ENCODE measurements around the gene ARHGAP24.

ARHGAP24 gene

DNA sequence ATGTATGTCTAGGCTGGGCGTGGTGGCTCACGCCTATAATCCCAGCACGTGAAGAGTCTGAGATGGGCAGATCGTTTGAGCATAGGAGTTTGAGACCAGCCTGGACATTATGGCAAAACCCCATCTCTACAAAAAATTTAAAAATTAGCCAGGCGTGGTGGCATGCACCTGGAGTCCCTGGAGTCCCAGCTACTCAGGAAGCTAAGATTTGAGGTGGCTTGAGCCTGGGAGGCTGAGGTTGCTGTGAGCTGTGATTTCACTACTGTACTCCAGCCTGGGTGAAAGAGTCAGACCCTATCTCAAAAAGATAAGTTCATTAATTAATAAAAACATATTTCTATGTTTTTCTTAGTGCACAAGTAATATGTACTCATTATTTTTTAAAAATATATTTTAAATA, 238.1 kb downstream of the ARHGAP24 start:
- Histone ChIP-seq H3K27me3 (ENCODE audit: insufficient read depth, low read length) (no peaks in the 10 kb centered on the region), H3K9me3 (ENCODE audit: insufficient read depth, low read depth, low read length) (no peaks in the 10 kb centered on the region), H3K36me3 (ENCODE audit: insufficient read depth, low read length) (no peaks in the 10 kb centered on the region), H3K4me3 (ENCODE audit: low read length) (no peak overlapping the region), H3K27ac (ENCODE audit: low read depth, low read length) (no peak overlapping the region), H3K9ac (ENCODE audit: low read depth, low read length) (no peak overlapping the region), H3K4me1 (ENCODE audit: insufficient read depth, low read length) (no peaks in the 10 kb centered on the region)
- WGBS: 93% methylated on average over 5 of the region's 5 CpGs

DNA sequence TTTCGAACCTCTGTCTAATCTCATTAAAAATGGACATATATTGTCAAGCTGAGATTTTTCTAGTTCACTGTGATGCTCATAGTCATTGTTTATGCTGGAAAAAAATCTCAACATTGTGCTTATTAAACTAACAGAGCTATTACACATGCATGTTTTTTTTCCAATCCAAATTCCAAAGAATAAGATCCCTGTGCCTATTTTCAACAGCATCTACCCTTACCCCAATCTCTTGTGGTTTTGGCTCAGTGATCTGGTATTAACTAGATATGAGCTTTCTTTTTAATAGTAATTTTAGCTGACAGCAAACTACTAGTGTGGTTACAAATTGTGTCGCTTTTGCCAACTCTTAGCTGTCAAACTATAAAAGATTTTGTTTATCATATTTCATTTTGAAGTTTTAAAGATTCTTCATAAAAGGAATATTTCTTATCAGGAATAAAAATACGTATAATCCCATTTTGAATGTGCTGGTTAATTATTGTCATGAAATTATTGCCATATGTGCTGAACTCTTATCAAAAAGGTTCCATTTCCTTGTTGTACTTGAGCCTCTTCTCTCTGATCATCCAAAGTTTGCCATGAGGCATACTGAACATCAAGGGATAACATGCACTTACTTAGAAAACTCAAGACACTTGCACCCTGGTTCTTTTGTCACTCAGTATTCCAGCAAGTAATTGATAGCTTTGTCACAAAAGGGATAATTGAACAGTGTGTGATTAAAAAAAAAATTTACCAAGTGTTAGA, 241.2 kb downstream of the ARHGAP24 start:
- Histone ChIP-seq H3K9ac (ENCODE audit: low read depth, low read length) (no peak overlapping the region), H3K4me1 (ENCODE audit: insufficient read depth, low read length) (no peaks in the 10 kb centered on the region), H3K27ac (ENCODE audit: low read depth, low read length) (no peak overlapping the region), H3K36me3 (ENCODE audit: insufficient read depth, low read length) (no peaks in the 10 kb centered on the region), H3K9me3 (ENCODE audit: insufficient read depth, low read depth, low read length) (no peaks in the 10 kb centered on the region), H3K4me3 (ENCODE audit: low read length) (no peak overlapping the region), H3K27me3 (ENCODE audit: insufficient read depth, low read length) (no peaks in the 10 kb centered on the region)
- 100% methylated on average over 1 of the region's 3 CpGs for WGBS

DNA sequence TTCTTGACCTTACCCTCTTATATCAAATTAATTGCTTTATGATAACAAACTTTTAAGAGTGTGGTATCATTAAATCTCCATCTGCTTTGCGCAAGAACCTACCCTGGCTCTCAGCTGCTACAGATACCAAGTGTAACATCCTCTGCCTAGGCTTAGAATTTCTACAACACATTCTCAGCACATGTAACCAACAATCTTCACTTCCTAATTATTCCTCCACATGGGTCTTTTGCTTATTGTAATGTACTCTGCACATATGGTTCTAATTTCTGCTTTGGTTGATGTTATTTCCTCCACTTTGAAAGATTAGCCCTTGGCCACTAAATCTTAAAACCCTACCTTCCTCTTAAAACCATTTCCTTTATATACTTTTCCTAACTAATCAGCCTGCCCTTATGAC, 242.4 kb downstream of the ARHGAP24 start:
- Histone ChIP-seq H3K9ac (ENCODE audit: low read depth, low read length) (no peak overlapping the region), H3K4me3 (ENCODE audit: low read length) (no peak overlapping the region), H3K27ac (ENCODE audit: low read depth, low read length) (no peak overlapping the region), H3K27me3 (ENCODE audit: insufficient read depth, low read length) (no peaks in the 10 kb centered on the region), H3K36me3 (ENCODE audit: insufficient read depth, low read length) (no peaks in the 10 kb centered on the region), H3K4me1 (ENCODE audit: insufficient read depth, low read length) (no peaks in the 10 kb centered on the region), H3K9me3 (ENCODE audit: insufficient read depth, low read depth, low read length) (no peaks in the 10 kb centered on the region)
- WGBS: 97% methylated on average over 1 of the region's 1 CpG

DNA sequence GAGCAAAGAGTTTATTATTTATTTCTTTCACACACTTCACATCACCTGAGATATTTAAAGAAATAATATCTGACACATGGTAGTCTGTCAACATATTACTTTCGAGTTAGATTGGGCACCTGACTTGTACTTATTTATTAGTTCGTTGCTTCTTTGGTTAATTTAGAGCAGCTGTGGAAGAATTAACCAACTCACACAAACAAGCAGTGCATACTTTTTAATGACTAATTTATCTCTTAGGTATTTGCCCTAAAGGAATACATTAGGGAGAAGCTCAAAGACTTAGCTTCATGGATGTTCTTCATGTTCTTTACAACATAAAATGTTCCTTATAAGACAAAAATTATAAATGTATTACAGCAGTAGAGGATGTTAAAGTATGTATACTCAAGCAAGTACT, 242.9 kb downstream of the ARHGAP24 start:
- H3K4me3 ChIP-seq (ENCODE audit: low read length): no peak overlapping the region
- no peak overlapping the region for H3K27ac ChIP-seq (ENCODE audit: low read depth, low read length)
- 100% methylated on average over 1 of the region's 2 CpGs for WGBS
- H3K27me3 ChIP-seq (ENCODE audit: insufficient read depth, low read length): no peaks in the 10 kb centered on the region
- no peaks in the 10 kb centered on the region for H3K4me1 ChIP-seq (ENCODE audit: insufficient read depth, low read length)
- no peaks in the 10 kb centered on the region for H3K36me3 ChIP-seq (ENCODE audit: insufficient read depth, low read length)
- H3K9me3 ChIP-seq (ENCODE audit: insufficient read depth, low read depth, low read length): no peaks in the 10 kb centered on the region
- H3K9ac ChIP-seq (ENCODE audit: low read depth, low read length): no peak overlapping the region

DNA sequence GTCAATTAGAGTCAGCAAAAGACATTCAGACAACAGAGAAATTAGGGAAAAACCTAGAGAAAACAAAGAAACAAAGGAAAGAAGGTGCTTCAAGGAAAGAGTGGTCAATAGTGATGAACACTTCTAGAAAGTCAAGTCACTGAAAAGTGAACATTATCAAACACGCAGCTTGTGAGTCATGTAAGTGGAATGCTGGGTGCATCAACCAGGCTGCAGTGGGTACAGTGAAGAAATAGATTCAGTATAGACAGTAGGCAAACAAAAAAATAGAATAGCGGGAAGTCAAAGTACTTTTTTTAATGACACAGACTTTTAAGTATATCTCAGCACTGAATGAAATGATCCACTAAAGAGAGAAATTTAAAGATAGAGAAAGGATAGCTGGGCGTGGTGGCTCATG, 245.8 kb downstream of the ARHGAP24 start:
- Histone ChIP-seq H3K4me1 (ENCODE audit: insufficient read depth, low read length) (0 out of 2 replicates have a peak, but pooled peaks cover 4% of the 10 kb centered on the region), H3K4me3 (ENCODE audit: low read length) (no peak overlapping the region), H3K36me3 (ENCODE audit: insufficient read depth, low read length) (no peaks in the 10 kb centered on the region), H3K27me3 (ENCODE audit: insufficient read depth, low read length) (no peaks in the 10 kb centered on the region), H3K27ac (ENCODE audit: low read depth, low read length) (no peak overlapping the region), H3K9ac (ENCODE audit: low read depth, low read length) (no peak overlapping the region), H3K9me3 (ENCODE audit: insufficient read depth, low read depth, low read length) (no peaks in the 10 kb centered on the region)
- 50% methylated on average over 2 of the region's 3 CpGs for WGBS

DNA sequence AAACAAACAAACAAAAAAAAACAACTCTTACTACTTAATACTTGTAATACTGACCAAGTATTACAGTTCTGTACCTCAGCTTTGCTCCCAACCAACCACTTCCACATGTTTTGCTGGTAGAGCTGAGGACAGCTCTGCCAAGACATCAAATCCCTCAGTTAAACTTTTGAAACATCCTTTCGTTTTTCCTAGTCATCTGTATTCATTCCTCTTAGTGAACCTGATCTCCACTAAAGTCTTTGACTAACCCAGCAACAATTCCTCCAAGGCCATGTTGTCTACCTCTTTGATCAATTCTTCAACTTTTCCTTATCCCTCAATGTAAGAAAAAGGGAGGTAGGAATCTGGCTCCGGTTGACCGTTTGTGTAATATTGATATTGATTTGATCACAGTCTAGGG, 247.5 kb downstream of the ARHGAP24 start:
- 88% methylated on average over 3 of the region's 3 CpGs for WGBS
- H3K27ac ChIP-seq (ENCODE audit: low read depth, low read length): no peak overlapping the region
- no peak overlapping the region for H3K9ac ChIP-seq (ENCODE audit: low read depth, low read length)
- 0 out of 2 replicates have a peak, but pooled peaks cover 4% of the 10 kb centered on the region for H3K4me1 ChIP-seq (ENCODE audit: insufficient read depth, low read length)
- H3K4me3 ChIP-seq (ENCODE audit: low read length): no peak overlapping the region
- H3K36me3 ChIP-seq (ENCODE audit: insufficient read depth, low read length): no peaks in the 10 kb centered on the region
- H3K9me3 ChIP-seq (ENCODE audit: insufficient read depth, low read depth, low read length): no peaks in the 10 kb centered on the region
- no peaks in the 10 kb centered on the region for H3K27me3 ChIP-seq (ENCODE audit: insufficient read depth, low read length)

DNA sequence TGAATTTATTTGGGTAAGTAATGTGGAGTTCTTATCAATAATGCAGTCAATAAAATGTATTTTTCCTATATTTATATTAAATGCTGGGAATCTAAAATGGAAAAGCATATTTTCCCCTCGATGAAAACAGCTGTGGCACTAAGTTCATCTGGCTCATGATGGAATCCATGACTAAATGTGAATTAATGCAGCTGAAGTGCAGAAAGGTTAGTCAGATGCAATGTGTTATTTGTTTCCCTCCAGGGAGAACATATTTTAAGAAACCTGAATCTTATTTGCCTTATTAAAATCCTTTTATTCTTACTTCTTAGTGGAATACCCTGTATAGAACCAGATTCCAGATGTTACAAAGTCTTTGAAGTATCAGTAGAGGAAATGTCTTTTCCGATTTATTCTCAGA, 247.9 kb downstream of the ARHGAP24 start:
- no peak overlapping the region for H3K27ac ChIP-seq (ENCODE audit: low read depth, low read length)
- no peak overlapping the region for H3K4me3 ChIP-seq (ENCODE audit: low read length)
- 0 out of 2 replicates have a peak, but pooled peaks cover 4% of the 10 kb centered on the region for H3K4me1 ChIP-seq (ENCODE audit: insufficient read depth, low read length)
- no peak overlapping the region for H3K9ac ChIP-seq (ENCODE audit: low read depth, low read length)
- WGBS: 96% methylated on average over 2 of the region's 2 CpGs
- no peaks in the 10 kb centered on the region for H3K9me3 ChIP-seq (ENCODE audit: insufficient read depth, low read depth, low read length)
- no peaks in the 10 kb centered on the region for H3K27me3 ChIP-seq (ENCODE audit: insufficient read depth, low read length)
- no peaks in the 10 kb centered on the region for H3K36me3 ChIP-seq (ENCODE audit: insufficient read depth, low read length)

DNA sequence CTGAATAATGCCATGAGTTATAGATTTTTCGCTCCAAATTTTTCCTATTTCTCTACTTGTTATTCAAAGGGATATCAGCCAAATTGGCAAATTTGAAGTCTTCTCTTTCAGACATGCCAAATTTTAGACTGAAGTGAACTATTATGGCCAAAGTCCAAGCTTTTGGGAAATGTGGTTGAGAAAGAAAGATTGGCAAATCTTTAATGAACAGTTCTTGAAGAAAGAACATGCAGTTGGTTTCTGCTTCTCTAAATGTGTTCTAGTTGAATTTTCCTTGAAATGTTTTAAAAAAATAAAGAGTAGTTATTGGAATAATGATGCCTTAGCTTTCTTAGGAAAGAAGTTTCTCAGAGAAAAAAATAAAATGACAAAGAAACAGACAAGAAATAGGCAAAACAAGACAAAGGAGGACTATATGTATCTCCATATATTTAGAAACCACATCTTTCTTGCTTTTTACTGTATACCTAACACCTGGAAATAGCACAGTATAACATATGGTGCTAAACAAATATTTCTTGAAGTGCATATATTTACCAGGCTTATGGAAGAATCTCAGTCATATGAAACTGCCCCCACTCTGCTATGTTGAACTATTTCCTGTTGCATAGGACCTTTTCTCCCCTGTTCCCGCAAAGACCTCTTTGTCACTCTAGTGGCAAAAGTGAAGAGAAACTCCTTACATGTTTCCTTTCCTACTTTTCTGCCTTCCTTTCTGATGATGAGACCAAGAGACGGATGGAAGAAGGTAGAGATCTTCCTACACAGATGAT, 250.0 kb downstream of the ARHGAP24 start:
- no peak overlapping the region for H3K4me3 ChIP-seq (ENCODE audit: low read length)
- H3K27me3 ChIP-seq (ENCODE audit: insufficient read depth, low read length): no peaks in the 10 kb centered on the region
- 95% methylated on average over 2 of the region's 3 CpGs for WGBS
- H3K9ac ChIP-seq (ENCODE audit: low read depth, low read length): no peak overlapping the region
- H3K27ac ChIP-seq (ENCODE audit: low read depth, low read length): no peak overlapping the region
- no peaks in the 10 kb centered on the region for H3K9me3 ChIP-seq (ENCODE audit: insufficient read depth, low read depth, low read length)
- 0 out of 2 replicates have a peak, but pooled peaks cover 4% of the 10 kb centered on the region for H3K4me1 ChIP-seq (ENCODE audit: insufficient read depth, low read length)
- H3K36me3 ChIP-seq (ENCODE audit: insufficient read depth, low read length): no peaks in the 10 kb centered on the region

DNA sequence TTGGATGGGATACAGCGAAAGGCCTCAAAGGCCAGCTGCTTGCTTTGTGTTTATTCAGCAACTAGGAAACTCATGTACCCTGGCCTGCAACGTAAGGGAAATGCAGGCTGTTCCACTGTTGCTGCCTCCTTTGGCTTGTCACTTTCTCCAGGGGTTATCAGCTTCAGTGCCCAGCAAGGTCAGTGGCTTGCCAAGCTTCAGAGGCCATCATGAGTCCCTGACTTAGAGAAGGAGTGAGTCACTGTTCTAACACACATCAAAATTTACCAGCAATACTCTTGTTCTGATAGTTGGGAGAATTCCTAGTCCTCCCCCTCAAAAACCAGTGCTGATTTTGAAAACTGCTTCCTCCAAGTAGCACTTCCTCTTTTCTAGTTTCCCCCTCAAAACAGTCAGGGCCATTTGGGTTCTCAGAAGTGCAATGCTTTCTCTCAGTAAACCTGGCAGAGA, 250.8 kb downstream of the ARHGAP24 start:
- Histone ChIP-seq H3K9ac (ENCODE audit: low read depth, low read length) (no peak overlapping the region), H3K9me3 (ENCODE audit: insufficient read depth, low read depth, low read length) (no peaks in the 10 kb centered on the region), H3K27me3 (ENCODE audit: insufficient read depth, low read length) (no peaks in the 10 kb centered on the region), H3K4me3 (ENCODE audit: low read length) (no peak overlapping the region), H3K36me3 (ENCODE audit: insufficient read depth, low read length) (no peaks in the 10 kb centered on the region), H3K4me1 (ENCODE audit: insufficient read depth, low read length) (0 out of 2 replicates have a peak, but pooled peaks cover 4% of the 10 kb centered on the region), H3K27ac (ENCODE audit: low read depth, low read length) (no peak overlapping the region)
- WGBS: 84% methylated on average over 2 of the region's 2 CpGs

DNA sequence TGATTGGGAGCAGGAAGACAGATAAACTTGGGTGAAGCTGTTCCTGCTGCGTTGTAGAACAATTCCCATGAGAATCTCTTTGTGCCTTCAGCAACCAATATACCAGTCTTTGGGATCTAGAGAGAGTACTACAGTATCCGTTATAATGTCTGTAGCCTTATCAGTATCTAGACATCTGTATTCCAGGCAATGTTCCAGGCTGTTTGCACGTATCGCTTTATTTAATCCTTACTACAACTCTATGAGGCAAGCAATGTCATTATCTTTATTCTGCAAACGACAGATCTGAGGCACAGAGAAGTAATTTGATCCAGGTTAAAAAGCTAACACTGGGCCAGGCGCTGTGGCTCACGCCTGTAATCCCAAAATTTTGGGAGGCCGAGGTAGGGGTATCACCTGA, 251.6 kb downstream of the ARHGAP24 start:
- Histone ChIP-seq H3K36me3 (ENCODE audit: insufficient read depth, low read length) (no peaks in the 10 kb centered on the region), H3K4me3 (ENCODE audit: low read length) (no peak overlapping the region), H3K27me3 (ENCODE audit: insufficient read depth, low read length) (no peaks in the 10 kb centered on the region), H3K9me3 (ENCODE audit: insufficient read depth, low read depth, low read length) (no peaks in the 10 kb centered on the region), H3K4me1 (ENCODE audit: insufficient read depth, low read length) (0 out of 2 replicates have a peak, but pooled peaks cover 4% of the 10 kb centered on the region), H3K27ac (ENCODE audit: low read depth, low read length) (no peak overlapping the region), H3K9ac (ENCODE audit: low read depth, low read length) (no peak overlapping the region)
- WGBS: 94% methylated on average over 8 of the region's 8 CpGs

DNA sequence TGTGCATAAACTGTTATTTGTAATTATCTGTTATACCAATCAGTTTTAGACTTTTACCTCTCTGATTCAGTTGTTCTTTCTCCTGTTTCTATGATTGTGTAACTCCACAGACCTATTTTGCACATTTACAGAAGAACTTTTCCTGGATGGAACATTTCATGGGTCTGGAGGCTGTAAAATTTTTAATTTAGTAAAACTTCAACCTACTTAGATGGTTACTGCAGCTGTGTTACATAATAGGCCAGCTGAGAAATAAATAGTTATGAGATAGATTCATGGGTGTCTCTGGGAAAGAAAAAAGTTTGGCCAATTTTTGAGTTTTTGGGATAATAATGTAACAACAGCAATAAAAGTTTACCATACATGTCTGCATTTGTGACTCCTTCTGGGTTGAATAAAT, 253.5 kb downstream of the ARHGAP24 start:
- Histone ChIP-seq H3K27me3 (ENCODE audit: insufficient read depth, low read length) (no peaks in the 10 kb centered on the region), H3K9ac (ENCODE audit: low read depth, low read length) (no peak overlapping the region), H3K4me3 (ENCODE audit: low read length) (no peak overlapping the region), H3K36me3 (ENCODE audit: insufficient read depth, low read length) (no peaks in the 10 kb centered on the region), H3K4me1 (ENCODE audit: insufficient read depth, low read length) (0 out of 2 replicates have a peak, but pooled peaks cover 4% of the 10 kb centered on the region), H3K9me3 (ENCODE audit: insufficient read depth, low read depth, low read length) (no peaks in the 10 kb centered on the region), H3K27ac (ENCODE audit: low read depth, low read length) (no peak overlapping the region)

Data from HUES64 (cell line).